H1 (cell line): ENCODE measurements around the gene ACVR2B.

Source experiments
- EZH2 ChIP-seq: fragments of 200-600 bp; sonication (generic); IDR thresholded peaks from 2 replicates; pipeline ENCODE4 v1.7.1; 2012; ENCODE audit warnings: low read depth, mild to moderate bottlenecking, moderate library complexity, low read length, inconsistent platforms; ENCODE audit not compliant: severe bottlenecking
- FOSL1 ChIP-seq: IDR thresholded peaks from 2 replicates; pipeline ENCODE4 v1.6.1; 2011; ENCODE audit warnings: mild to moderate bottlenecking, low read depth, low read length, moderate library complexity; ENCODE audit not compliant: insufficient read depth
- POLR2AphosphoS5 ChIP-seq: IDR thresholded peaks from 2 replicates; pipeline ENCODE4 v1.6.1; 2011; ENCODE audit warnings: low read depth, low read length
- TBP ChIP-seq: IDR thresholded peaks from 2 replicates; pipeline ENCODE4 v1.6.1; 2011; ENCODE audit warnings: low read depth, low read length, improper control_type of control experiment

DNA sequence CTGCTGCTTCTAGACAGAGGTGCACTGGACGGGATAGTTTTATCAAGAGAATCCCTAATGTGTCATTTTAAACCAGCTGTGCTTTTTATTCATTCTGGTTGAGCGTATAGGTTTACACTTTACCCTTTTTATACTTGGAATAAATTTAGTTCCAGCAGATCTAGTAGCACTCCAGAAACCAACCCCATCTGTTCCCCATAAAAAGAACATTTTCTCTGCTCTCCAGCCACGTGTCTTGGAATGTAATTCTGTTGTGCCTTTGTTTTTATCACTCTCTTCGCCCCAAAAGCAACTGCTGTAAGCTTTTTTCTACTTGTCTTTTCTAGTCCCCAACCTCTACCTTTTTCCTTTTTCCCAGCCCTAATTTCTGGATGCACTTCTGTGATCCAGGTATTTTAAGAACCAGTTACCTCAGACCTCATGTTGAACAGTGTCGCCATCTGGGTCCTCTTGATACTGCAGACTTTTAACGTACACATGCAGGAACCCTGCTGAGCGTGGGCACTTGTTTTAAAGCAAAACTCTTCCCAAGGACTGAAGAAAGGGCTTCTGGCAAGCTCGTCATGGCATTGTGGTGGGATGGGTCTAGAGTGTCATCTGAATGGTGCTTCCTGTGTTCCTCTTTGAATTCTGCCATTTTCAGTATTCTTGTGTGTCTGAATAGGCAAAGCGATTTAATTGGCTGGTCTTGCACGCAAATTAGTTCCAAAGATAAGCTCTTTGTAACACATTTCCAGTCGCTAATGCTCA lies 36.8 kb downstream of the ACVR2B start:
- TF ChIP-seq TBP, result no peak
- TF ChIP-seq EZH2, result no peak
- TF ChIP-seq FOSL1, result no peak
- TF ChIP-seq POLR2AphosphoS5, result no peak
